GM19463 (cell line): ENCODE results near the gene SLC6A8.
"Not testable (repeated sequence)": the region's sequence is repeated elsewhere in the genome, so short reads cannot be mapped to it uniquely, and the experiment has no call there.

Source experiments
- ATAC-seq: cut with Tn5 transposase; IDR thresholded peaks from one replicate; pipeline ENCODE4 v1.9.1; 2021; ENCODE audit warnings: mild to moderate bottlenecking, moderate library complexity; ENCODE audit not compliant: unreplicated experiment

SLC6A8 gene

DNA sequence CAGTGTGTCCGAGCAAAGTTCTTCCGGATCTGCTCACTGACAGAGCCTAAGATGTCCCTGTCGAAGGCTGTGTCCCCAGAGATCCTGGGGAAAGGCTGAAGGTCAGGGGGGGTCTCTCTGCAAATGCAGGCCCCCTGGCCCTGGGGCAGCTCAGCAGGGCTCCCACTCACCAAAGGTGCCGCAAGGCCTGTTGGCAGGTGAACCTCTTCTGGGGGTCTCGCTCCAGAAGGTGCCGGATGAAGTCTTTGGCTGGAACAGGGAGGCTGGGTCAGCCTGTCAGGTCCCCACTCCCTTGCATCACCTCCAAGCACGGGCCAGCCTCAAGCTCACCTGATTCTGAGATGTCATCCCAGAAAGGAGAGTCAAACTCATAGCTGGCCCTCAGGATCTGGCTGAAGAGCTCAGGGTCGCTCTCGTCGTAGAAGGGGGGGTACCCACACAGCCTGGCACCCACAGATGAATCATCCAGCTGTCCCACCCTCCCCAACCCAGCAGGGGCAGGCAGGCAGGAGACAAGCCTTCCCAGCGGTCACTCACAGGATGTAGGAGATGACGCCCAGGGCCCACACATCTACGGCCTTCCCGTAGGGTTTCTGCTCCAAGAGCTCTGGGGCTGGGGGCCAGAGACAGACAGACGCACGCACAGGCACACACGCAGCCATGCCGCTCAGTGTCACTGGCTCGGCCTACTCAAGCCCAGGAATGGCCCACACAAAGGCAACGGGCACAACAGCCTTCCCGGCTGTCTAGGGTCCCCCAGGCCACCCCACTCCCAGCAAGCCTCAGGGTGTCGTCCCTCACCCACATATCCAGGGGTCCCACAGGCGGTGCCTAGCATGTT, 16.8 kb upstream of the SLC6A8 start:
- no peak for ATAC-seq

DNA sequence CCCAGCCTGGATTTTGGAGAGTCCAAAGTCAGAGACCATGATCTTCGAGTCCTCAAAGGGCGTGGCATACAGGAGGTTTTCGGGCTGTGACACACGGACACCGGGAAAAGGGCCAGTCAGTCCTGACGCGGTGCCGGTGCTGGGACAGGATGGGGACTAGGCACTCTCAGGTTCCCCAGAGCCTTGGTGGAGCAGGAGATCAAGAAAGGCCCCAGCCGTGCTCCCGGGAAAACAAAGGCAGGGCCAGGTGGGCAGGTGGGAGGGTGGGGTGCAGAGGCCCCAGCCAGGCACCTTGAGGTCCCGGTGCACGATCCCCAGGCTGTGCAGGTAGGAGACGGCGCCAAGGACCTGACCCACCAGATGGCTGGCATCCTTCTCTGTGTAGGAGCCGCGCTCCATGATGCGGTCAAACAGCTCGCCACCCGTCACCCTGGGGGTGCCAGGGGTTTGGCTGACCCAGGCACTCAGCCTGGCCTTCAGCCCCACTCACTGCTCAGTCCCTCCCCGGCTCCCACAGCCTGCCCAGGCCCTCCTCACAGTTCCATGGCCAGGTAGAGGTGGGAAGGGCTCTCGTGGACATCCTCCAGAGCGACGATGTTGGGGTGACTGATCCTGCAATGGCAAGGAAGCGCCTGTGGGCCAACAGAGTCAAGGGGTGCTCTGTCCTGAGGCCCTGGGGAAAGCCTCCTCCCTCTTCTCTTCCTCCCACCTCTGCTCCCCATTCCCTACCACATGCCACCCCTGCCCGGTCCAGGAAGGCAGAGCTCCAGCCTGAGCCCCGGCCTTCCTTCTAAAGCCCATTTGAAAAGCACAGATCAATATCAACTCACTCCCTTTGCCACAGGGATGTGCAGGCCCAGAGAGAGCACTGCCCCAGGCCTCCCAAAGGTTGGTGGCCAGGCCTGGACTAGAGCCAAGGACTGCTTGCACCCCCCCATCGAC, 15.9 kb upstream of the SLC6A8 start:
- ATAC-seq: no peak

DNA sequence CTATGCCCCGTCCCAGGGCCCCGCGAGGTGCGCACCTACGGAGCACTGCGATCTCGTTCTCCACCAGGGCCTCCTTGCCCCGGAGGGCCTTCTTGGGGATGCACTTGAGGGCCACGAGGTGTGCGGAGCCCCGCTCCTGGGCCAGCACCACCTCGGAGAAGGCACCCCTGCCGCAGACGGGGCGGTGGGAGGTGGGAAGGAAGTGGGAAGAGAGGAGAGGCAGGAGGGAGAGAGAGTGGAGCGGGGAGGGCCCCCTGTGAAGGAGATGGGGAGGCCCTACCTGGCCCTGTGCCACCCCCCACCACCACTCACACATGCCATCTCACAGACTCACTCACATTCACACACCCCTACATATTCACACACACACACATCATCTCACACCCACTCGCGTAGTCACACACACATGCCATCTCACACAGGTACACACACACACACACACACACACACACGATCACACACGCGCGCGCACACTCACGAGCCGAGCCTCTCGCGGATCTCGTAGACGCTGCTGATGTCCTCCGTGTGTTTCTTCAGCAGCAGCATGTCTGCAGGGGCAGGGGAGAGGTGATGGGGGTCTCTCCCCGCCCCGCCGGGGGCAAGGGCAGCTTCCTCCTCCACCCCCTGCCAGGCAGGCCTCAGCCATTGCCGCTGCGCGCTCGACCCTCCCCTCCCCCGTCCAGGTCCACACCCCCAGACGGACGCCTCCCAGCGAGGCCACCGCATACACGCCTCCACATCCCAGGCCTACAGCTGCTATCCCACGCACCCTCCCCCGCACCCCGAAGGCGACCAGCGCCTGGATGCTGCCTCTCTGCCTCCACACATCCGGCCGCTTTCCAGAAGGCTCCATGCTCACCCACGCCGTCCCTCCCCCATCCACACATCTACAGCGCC, 14.9 kb upstream of the SLC6A8 start:
- ATAC-seq: no peak

DNA sequence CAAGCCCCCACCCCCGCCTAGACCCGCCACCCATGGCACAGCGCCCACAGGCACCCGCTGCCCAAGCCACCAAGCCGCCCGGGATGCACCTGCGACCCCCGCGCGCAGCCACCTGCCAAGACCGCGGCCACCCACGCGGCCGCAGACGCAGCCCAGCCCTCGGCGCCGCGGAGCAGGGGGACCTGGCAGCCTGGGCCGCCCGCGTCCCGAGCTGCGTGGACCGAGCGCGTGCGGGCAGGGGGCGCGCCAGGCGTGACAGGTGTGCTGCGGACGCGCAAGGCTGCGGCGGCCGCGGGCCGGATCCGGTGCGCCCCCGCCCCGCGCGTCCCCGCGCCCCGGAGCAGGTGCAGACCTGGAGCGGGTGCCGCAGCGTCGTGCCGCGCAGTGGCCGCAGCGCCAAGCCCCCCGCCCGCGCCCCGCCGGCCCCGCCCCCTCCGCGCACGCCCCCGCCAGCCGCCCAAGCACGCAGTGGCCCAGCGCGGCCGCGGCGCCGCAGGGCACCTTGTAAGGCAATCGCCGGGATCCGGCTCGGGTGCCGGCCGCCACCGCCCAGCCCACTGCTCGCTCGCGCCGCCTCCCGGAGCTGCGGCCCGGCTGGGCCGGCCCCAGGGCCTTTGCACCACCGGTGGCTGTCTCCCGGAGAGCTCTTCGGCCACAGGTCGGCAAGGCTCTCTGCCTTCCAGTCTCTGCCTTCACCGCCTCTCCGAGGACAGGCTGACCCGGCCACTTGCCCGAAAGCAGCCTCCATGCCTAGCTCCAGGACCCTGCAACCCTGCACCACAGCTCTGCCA, 14.1 kb upstream of the SLC6A8 start, which contains the start of gene PNCK:
Gene PNCK, minus strand, starts transcription at position 386 of the 791 bp plus-strand sequence. CDS start 737 bp downstream, outside the sequence.
- no peak for ATAC-seq

DNA sequence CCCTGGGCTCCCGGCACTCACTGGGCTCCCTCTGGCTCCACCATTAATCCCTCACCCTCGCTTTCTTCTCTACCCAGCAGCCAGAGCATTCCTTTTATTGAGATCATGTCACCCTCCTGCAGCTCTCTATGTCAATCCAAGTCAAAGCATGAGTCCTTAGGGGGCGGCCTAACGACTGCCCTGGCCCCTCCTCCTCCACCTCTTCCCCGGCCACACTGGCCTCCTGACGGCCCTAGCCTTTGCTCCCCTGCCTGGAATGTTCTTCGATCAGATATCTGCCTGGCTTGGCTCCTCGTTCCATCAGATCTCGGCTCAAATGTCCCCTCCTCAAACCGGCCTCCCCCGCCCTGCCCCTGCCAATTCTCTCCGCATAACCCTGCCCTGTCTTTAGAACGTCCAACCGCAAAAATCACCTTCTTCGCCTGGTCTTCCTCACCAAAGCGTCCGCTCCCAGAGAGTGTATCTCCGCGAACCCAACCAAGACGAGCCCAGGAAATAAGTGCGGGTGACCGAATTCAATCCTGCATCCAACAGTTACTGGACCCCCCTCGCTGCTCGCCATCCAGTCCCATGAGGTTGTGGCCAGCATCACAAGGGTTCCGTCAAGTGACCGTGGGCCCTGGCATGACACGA, 13.4 kb upstream of the SLC6A8 start:
- no peak for ATAC-seq

DNA sequence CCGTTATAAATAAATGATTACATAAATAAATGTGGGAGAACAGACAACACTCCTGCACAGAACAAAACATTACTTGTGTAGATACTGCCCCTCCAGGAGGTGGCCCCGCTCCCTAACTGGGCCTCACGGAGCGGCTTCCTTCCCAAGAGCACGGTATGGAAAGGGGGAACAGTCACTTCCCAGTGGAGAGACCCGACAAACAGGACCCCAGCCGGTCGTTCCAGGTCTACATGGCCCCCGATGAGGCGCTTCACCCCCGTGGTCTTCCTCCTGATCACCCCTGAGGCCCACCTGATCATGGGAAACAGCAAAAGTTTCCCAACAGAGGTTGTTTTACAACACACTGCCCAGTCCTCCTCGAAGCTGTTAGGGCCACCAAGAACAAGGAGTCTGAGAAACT, 6.6 kb upstream of the SLC6A8 start:
- no peak for ATAC-seq

DNA sequence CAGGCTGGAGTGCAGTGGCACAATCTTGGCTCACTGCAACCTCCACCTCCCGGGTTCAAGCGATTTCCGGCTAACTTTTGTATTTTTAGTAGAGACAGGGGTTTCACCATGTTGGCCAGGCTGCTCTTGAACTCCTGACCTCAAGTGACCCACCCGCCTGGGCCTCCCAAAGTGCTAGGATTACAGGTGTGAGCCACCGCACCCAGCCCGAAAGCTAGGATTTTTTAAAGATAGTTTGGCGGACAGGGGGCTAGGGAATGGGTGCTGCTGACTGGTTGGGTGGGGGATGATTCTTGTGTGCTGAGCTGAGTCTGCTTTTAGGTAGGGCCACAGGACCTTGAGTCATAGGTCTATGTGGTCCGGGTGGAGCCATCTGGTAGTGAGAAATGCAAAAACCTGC, 4.2 kb upstream of the SLC6A8 start:
- ATAC-seq: not testable (repeated sequence)

DNA sequence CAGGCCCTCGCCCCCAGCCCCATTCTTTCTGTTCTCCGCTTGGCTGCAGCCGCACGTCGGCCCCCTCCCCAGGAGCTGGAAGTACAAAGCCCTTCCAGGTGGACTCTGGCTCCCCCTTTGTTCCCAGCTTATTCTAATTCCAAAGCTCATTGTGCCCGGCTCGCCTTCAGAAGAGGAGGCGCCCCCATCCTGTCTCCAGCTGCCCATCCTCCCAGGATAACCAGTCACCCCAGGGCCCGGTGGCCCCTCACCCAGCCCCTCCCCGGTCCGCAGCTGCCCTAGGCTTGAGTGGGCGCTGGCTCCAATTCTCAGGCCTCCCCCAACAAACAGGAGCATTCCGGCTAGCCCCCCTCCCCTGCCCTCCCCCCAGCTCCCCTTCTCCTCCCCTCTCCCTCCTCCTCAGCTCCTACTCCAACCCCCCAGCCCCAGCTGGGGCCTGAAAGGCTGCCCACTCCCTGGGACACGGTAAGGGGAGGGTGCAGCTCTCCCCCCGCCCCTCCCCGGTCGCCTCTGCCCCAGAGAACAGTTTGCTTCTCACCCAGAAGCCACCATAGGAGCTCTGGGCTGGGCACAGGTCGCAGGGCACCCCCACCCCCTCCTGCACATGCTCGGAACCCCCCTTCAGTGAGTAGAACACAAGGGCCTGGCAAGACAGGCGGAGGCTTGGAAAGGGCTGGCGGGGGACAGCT, 3.1 kb upstream of the SLC6A8 start:
- ATAC-seq: no peak

DNA sequence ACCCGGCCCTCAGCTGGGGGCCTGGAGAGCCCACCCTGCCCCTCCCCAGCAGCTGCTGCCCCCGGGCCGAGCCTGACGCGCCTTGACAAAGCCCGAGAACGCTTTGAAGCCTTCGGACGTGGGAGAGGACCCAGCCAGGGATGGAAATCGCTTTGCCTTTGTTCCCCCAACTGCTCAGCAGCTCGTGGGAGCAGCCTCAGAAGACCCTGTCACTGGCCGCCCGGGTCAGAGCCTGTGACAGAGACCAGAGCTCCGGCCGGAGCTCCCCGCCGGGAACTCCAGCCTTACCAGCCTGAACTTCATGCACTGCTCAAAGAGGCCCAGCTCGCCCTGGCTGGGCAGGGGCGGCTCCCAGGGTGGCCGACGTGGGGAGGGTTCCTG, 2.6 kb upstream of the SLC6A8 start:
- ATAC-seq: no peak

DNA sequence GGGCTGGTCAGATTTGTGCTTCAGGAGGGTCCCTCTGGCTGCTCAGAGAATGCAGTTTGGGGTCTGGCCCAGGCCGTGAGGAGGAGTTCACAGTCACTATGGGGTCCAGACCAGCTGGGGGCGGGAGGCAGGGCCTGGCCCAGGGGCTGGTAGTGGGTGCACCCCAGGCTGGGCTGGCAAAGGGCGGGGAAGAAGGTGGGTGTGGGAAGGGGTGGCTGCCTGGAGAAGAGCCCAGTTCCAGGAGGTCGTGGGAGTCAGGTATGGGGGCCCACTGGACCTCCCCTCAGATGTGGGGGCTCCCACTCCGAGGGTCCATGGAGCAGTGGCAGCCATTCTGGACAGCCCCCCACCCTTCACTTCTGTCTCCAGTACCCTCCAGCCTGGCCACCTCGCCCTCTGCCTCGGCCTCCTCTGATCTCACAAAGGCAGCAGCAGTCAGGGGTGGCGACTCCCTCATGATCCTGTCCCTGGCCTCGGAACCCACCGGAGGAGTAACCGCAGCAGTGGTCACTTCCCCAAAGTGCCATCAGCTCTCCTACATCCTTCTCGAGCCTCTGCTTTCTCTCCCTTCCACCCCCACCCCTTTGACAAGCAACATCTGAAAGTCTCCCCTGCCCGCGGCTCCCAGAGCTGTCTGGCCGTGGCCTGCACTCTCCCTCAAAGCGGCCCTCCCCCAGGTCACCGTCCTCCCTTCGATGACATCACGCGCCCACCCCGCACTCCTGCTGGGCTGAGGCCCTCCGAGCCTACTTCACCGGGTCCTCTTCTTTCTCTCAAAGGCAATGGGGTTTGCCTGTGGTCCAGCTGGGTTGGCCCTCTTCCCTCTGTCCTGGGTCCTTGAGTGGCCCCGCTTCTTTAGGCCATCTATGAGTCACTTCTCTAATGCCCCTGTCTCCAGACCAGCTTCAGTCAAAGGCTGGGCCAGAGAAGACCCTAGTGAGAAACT, 1.7 kb upstream of the SLC6A8 start:
- no peak for ATAC-seq

DNA sequence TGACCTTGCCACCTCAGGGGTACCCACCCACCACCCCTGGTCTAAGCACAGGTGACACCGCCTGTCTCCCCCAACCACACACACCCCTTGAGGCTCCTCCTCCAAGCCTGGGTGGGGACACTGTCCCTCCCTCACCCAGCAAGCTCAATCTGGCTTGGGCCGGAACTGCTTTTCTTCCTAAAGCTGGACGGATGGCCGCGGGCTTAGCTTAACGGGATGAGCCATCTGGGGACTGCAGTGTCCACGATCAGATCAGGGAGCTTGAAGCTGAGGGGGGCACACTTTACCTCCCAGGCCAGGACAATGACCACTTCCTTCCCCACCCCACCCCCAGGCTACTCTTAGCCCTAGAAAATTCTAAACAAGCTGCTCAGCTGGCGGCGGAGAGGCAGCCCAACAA, 1.0 kb upstream of the SLC6A8 start:
- ATAC-seq: no peak

DNA sequence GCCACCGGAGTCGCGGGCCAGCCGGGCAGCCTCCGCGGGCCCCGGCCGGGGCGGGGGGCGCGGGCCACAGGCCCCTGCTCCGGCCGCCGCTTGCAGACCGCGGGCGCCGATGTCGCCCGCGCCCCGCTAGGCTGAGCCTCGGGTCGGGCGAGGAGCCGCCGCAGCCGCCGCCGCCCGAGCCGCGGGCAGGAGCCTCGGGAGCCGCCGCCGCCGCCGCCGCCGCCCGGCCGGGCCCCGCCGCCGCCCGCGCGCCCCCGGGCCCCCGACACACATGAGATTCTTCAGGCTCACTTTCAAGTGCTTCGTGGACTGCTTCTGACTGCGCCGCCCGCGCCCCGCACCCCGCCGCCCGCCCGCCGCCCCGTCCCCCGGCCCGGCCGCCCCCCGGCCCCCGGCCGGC, 345 bp downstream of the SLC6A8 start:
- no peak for ATAC-seq

DNA sequence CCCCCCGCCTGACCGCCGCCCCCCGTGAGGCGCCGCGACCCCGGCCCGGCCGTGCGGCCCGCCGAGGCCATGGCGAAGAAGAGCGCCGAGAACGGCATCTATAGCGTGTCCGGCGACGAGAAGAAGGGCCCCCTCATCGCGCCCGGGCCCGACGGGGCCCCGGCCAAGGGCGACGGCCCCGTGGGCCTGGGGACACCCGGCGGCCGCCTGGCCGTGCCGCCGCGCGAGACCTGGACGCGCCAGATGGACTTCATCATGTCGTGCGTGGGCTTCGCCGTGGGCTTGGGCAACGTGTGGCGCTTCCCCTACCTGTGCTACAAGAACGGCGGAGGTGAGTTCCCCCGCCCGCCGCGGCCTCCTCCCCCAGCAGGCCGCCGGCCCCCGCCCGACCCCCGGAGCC, 780 bp downstream of the SLC6A8 start:
- ATAC-seq: no peak

DNA sequence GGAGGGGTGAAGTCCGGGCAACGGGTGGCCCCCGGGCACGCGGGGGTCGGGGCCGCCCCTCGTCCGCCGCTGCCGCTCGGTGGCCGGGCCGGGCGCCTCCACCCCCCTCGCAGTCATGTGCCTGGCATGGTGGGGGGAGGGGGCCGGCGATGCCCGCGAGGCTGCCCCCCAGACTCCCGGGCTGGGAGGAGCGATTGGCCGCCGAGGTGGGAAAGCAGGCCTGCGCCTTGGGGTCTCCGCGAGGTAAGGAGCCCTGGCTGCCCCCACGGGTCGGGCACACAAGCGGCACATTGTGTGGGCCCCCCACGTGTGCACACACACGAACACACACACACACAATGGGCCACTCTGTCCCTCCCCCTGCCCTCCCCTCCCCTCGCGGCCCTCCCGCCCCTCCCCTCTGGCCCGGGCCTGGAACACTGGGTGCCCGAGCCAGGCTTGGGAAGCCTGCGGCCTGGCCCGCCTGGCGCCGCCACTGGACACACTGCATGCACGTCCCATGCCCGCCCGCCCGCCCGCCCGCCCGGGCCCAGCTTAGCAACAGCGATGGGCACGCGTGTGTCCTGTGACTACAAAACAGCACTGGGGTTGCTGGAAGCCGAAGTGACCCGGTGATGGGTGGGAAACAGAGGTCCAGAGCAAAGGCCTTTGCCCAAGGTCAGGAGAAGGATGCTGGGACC, 1.3 kb downstream of the SLC6A8 start:
- no peak for ATAC-seq

DNA sequence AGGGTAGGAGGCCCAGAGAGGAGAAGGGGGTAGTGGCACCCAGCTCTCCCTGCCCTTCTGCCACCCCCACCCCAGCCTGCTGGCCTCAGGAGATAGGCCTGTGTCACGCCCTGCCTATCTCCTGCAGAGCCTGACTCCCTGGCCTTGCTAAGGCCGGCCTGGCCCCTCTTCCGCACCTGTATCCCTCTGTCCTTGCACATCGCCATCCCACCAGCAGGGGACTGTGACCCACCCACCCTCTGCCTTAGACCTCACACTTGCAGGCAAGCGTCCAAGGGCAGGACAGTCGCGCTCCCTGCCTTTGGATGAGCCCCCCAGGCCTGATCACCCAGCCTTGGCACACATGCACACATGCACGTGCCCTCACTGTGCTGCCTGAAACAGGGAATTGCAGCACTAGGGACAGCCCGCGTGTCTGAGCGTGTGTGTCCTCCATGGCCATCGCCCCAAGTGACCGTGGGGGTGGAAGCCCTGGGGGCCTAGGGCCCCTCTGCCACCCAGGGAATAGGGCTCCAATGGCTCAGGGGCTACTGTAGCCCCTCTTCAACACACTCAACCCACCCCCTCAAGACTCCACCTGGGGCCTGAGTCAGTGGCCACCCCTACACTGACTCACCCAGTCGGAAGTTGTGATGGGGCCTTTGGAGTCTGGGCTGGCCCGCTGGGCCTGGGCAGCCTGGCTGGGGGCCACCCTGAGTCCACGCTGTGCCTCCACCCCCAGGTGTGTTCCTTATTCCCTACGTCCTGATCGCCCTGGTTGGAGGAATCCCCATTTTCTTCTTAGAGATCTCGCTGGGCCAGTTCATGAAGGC, 2.1 kb downstream of the SLC6A8 start:
- ATAC-seq: no peak

DNA sequence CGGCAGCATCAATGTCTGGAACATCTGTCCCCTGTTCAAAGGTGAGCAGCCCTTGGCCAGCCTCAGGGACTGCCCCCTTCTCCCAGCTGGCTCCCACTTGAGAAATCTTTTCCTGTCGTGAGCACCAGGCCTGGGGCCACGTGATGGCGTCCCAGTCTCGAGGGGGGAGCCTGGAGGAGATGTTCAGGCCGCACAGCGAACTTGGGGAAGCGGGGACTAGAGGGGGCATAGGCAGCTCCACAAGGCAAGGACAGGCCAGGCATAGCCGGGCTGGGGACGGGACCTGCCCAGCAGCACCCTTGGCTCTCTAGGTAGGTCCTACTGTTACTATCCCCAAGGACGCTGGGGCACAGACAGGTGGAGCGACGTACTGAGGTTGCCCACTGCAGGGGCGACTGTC, 2.7 kb downstream of the SLC6A8 start:
- no peak for ATAC-seq
